ENCODE results near the gene LITAFD.

DNA sequence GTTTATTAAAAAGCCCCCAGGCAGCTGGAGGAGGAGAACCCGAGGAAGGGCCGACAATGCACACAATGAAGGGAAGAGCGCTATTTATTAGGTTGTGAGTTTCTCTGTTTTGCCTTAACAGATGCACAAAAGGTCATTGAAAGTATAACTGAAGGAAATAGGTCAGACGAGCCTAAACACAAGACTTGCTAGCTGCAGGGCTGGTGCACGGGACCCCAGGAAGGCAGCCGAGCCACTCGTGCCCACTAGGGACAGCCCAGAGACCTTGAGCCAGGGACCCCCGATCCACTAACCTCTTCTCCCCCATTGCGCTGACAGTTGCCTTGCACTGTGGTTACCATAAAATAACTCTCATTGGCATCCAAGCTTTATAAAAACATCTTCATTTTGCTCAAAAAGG is 11.3 kb downstream of the LITAFD start:
- TF ChIP-seq POLR2AphosphoS5 (IDR thresholded peaks at IDR 0.05; ENCODE audit: low read depth, low read length) (no peak), POLR2A (IDR thresholded peaks at IDR 0.05; ENCODE audit: low read depth, low read length) (no peak), TAF1 (IDR thresholded peaks at IDR 0.05; ENCODE audit: borderline replicate concordance, low read depth, low read length) (no peak)
